Embryonic facial prominence (tissue), 1 donor: ENCODE results near the gene CASP14.
"Not testable (repeated sequence)": the region's sequence is repeated elsewhere in the genome, so short reads cannot be mapped to it uniquely, and the experiment has no call there.

Experiments used
- DNase-seq: peaks from one replicate; pipeline ENCODE4 v3.0.0-alpha.2; 2016; ENCODE audit errors: extremely low spot score

The CASP14 gene

DNA sequence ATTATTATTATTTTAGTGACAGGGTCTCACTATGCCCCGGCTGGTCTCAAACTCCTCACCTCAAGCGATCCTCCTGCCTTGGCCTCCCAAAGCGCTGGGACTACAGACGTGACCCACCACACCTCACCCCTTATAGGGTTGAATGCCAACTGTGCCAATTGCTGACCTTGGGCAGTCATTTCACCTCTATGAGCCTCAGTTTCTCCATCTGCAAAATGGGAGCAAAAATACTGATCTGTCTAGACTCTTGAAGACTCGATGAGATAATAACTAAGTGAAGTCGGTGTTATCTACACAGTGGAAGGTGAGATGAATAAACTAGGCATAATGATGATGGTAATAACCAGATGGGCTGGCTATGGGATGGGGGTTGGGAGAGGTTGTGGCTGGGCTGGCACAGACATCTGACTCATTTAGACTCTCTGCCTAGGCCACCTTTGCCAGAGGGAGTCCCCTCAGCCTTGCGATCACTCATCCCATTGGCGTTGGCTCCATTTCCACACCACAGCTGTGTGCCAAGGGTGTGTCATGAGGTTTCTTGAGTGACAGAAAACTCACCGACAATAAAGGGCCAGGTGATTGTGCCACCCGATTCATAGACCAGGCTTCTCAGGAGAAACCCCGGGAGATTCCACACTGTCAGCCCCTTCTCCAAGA, at the start of gene CASP14:
Gene CASP14, plus strand, starts transcription at position 596 of the 657 bp plus-strand sequence. CDS start 2,772 bp downstream, outside the sequence.
- DNase-seq = no peak

- DNase-seq = no peak
Observed at GRCh38 chr19:15008308-15008707, 41.0 kb upstream of the CASP14 start.

DNA sequence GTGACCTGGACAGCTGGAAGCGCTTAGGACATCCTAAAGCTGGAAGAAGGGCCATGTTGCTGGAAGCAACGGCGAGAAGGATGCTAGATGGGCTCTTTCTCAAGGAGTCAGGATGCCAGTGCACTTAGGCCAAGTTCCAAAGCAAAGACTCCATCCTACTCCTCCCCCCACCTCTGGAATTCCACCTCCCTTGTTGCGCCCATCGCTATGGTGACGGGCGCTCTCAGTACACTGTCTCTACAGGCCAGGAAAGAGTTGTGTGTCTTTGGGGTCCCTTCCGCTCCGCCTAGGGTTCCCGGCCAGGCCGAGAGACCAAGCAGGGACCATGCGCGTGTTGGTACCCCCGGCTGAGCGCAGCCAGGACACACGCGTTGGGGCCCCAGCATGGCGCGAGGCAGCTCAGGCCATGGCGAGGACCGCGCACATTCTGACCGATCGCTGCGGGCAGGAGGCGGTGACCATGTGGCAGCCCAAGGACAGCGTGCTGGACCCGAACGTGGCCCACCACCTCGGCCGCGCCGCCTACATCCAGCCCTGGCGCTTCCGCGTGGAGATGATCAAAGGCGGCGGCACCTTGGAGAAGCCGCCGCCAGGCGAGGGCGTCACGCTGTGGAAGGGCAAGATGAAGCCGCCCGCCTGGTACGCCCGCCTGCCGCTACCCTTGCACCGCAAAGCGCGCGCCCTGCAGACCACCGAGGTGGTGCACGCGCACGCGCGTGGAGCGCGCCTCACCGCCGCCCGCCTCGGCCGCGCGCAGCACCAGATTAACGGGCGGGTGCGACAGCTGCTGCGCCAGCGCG, 38.6 kb upstream of the CASP14 start:
- DNase-seq = no peak

DNA sequence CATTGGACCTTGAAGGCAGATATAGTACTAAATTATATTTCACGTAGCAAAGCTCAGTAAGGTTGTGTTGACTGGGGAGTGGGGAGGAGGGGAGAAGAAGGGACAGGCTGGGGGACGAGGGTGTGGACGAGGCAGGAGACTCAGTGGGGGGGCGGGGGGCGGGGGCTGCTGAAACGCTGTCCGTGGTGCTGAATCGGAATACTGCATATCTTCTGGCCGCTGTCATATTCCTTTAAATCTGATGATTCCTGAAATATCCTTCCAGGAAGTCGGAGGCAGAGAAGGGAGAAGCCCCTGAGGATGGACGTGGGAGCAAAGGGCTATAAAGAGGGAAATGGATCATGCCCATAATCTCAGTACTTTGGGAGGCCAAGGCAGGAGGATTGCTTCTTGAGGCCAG, 34.7 kb upstream of the CASP14 start:
- DNase-seq = no peak

DNA sequence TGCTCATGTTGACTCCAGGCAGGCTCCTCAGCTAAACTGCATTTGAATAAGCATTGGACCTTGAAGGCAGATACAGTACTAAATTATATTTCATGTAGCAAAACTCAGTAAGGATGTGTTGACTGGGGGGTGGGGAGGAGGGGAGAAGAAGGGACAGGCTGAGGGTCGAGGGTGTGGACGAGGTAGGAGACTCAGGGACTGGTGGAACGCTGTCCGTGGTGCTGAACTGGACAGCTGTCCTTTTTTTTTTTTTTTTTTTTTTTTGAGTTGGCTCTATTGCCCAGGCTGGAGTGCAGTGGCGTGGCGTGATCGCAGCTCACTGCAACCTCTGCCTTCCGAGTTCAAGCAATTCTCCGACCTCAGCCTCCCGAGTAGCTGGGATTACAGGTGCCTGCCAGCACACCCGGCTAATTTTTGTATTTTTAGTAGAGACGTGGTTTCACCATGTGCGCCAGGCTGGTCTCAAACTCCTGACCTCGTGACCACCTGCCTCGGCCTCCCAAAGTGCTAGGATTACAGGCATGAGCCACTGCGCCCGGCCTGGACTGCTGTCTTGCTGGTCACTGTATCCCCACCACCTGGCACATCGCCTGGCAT, 33.2 kb upstream of the CASP14 start:
- DNase-seq = no peak

DNA sequence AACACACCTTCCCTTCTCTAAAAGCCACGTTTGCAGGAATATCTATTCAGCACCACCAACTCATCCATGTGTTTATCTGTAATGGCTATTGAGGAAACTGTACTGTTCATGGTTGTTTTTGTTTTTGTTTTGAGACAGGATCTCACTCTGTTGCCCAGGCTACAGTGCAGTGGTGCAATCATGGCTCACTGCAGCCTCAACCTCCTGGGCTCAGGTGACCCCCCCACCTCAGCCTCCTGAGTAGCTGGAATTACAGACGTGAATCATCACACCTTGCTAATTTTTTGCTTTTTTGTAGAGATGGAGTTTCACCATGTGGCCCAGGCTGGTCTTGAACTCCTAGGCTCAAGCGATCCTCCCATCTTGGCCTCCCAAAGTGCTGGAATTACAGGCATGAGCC, 30.4 kb upstream of the CASP14 start:
- DNase-seq = not testable (repeated sequence)

DNA sequence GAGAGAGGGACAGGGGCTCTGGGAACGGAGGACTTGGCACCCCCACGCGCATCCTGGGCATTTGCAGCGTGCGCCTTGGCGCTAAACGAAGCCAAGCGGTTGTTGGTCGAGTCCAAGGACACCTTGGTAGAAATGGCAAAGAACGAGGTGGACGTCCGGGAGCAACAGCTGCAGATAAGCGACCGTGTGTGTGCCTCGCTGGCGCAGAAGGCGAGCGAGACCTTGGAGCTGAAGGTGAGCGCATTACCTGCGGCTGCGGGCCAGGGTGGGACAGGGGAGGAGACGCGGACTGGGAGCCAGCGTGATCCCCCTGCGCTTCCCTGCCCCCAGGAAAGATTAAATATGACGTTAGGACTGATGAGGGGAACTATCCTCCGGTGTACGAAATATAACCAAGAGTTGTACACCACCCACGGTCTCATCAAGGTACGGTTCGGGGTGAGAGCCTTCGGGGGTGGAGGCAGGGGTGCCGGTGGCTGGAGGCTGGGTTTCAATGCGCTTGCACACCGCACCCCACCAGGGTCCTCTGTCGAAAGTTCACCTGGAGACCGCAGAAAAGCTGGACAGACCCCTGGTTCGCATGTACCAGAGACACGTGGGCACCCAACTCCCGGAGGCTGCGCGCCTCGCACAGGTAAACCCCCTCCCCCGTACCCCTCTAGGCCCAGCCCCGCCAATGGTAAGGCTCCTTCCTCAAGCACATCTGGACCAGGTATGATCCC, 27.8 kb upstream of the CASP14 start:
- DNase-seq = no peak

DNA sequence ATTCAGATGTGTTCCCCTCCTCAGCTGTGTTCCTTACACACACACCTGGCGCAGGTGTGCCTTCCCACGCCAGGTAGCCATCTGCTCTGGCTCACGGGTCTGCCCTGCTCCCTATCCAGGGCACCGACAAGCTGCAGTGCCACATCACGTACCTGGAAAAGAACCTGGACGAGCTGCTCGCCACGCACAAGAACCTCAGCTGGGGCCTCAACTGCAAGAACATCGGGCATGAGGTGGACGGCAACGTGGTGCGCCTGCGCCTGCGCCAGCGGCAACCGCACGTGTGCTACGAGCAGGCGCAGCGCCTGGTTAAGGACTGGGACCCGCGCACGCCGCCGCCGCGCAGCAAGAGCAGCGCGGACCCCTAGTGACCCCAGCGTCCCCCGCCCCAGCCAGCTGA, 26.5 kb upstream of the CASP14 start:
- DNase-seq = no peak

- DNase-seq = no peak
Observed at GRCh38 chr19:15025217-15025616, 24.1 kb upstream of the CASP14 start.

DNA sequence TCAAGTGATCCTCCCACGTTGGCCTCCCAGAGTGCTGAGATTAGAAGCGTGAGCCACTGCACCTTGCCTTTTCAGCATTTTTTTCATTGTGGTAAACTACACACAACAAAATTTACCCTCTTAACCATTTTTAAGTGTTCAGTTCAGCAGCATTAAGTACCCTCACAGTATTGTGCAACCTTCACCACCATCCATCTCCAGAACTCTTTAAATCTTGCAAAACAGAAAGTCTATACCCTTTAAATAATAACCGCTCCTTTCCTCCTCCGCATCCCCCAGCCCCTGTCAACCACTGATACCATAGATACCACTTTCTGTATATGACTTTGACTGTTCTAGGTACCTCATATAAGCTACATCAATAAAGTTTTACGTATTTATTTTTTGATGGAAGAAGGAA, 20.8 kb upstream of the CASP14 start:
- DNase-seq = no peak

DNA sequence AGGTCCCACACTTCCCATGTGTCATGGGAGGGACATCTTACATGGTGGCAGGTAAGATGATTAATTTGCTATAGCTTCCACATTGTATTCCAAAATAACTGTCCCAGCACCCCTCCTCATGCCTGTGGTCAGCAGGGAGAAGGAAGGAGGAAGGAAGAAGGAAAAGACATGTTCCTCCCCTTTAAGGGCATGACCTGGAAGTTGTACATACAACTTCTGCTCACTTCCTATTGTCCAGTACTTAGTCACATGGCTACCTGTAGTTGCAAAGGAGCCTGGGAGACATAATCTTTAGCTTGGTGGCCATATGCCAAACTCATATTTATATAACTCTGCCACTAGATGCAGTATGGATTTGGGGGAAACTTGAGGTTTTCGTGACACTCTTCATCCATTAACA, 17.6 kb upstream of the CASP14 start:
- DNase-seq = no peak

- DNase-seq = no peak
Observed at GRCh38 chr19:15035795-15036311, 13.4 kb upstream of the CASP14 start.

GRCh38 chr19:15037586-15037985, 11.7 kb upstream of the CASP14 start:
- no peak for DNase-seq

- no peak for DNase-seq
Observed at GRCh38 chr19:15038294-15038693, 11.0 kb upstream of the CASP14 start.

DNA sequence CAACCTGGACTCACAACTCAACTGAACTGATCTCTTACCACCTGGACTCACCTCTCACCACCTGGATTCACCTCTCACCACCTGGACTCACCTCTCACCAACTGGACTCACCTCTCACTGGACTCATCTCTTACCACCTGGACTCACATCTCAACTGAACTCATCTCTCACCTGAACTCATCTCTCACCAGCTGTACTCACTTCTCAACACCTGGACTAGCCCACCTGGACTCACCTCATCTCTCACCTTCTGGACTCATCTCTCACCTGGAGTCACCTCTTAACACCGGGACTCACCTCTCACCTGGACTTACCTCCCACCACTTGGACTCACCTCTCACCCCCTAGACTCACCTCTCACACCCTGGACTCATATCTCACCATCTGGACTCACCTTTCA, 7.3 kb upstream of the CASP14 start:
- no peak for DNase-seq

DNA sequence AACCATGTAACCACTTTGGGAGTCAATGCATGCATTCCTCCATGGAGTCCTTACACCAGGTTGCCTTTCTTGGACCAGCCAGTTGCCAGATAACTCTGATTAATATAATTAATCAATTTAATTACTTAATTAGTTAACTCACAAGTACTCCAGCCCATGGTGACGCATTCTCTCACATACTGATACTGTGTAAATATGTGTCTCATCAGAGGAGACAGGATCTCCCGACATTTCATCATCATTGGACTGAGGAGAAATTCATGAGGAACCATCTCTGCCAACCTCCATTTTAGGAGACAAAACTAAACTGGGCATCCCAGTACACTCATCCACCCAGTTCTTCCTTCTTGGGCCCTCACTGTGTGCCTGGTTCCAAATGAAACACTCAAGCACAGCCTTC, 6.5 kb upstream of the CASP14 start:
- no peak for DNase-seq

GRCh38 chr19:15045506-15045905, 3.8 kb upstream of the CASP14 start:
- DNase-seq = no peak

DNA sequence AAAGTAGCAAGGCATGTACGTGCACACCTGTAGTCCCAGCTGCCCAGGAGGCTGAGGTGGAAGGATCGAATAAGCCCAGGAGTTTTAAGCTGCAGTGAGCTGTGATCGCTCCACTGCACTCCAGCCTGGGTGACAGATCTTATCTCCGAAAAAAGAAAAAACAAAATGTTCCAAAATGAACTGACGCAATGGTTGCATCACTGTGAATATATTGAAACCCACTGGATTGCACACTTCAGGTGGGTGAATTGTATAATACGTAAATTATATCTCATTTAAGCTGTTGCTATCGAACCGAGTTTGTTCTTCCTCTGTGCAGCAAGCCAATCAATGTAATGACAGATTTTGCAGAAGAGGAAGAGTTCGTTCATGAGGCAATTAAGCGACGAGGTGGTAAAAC, 1.6 kb upstream of the CASP14 start:
- DNase-seq = no peak

GRCh38 chr19:15048128-15048527, 1.2 kb upstream of the CASP14 start:
- no peak for DNase-seq

- DNase-seq = no peak
Observed at GRCh38 chr19:15050639-15051038, 1.4 kb downstream of the CASP14 start.

- no peak for DNase-seq
Observed at GRCh38 chr19:15062036-15062435, 12.8 kb downstream of the CASP14 start.

DNA sequence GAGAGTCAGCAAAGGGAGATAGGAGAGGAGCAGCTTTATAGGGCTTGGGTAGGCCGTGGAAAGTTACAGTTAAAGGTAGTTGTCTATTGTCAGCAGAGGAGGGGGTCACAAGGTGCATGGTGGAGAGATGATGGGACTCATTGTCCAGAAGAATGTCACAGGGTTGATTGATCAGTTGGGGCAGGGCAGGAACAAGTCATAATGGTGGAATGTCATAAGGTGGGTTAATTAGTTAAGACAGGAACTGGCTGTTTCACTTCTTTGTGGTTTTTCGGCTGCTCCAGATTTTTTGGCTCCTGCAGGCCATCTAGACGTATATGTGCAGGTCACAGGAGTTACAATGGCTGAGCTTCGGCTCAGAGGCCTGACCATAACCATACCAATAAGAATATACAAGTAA, 21.1 kb downstream of the CASP14 start:
- not testable (repeated sequence) for DNase-seq
